HG02885 (cell line): ENCODE results near the gene NSD2.
"Not testable (repeated sequence)": the region's sequence is repeated elsewhere in the genome, so short reads cannot be mapped to it uniquely, and the experiment has no call there.

ENCODE experiments used
- ATAC-seq: cut with Tn5 transposase; IDR thresholded peaks from one replicate; pipeline ENCODE4 v1.9.1; 2021; ENCODE audit warnings: mild to moderate bottlenecking; ENCODE audit not compliant: unreplicated experiment, poor library complexity

Gene NSD2

DNA sequence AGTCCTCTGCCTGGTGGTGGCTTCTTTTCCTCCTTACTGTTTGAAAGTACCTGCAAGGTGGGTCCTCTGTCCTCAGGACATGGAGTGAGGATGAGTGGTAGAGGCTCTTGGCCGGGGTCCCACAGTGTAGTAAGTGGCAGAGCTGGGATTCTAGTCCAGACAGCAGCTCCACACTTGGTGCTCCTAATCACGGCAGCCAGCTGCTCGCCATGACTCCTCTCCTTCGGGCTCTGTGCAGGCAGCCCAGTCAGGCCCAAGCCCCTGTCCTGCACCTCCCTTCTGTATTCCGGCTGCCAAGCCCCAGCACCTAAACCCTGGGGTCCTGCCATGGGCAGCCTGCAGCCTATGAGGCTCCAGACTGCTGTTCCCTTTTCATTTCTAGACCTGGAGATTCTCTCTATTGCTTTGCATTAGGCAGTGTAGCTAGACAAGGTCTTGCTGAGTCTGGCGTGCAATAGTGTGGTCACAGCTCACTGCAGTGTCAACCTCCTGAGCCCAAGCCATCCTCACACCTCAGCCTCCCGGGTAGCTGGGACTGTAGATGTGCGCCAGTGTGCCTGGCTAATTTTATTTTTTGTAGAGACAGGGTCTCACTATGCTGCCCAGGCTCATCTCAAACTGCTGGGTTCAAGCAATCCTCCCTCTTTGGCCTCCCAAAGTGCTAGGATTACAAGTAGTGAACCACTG is 24.9 kb downstream of the NSD2 start:
- no peak for ATAC-seq

DNA sequence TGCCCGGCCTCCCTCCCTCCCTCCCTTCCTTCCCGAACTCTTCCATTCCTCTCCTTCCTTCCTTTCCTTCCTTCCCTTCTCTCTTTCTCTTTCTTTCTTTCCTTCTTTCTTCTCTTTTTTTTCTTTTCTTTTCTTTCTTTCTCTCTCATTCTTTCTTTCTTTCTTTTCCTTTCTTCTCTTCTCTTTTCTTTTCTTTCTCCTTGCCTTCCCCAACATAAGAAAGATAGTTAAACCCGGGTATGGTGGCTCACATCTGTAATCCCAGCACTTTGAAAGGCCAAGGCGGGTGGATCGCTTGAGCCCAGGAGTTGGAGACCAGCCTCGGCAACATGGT is 25.4 kb downstream of the NSD2 start:
- no peak for ATAC-seq

DNA sequence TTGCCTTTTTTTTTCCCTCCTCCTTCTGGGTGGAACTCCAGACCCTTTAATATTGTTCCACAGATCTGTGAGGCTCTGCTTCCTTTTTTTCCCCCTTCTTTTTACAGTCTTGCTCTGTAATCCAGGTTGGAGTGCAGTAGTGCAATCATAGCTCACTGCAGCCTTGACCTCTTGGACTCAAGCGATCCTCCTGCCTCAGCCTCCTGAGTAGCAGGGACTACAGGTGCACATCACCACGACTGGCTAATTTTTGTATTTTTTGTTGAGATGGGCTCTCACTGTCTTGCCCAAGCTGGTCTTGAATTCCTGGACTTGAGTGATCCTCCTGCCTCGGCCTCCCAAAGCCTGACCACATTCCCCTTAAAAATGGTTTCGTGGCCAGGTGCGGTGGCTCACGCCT is 26.8 kb downstream of the NSD2 start:
- no peak for ATAC-seq

DNA sequence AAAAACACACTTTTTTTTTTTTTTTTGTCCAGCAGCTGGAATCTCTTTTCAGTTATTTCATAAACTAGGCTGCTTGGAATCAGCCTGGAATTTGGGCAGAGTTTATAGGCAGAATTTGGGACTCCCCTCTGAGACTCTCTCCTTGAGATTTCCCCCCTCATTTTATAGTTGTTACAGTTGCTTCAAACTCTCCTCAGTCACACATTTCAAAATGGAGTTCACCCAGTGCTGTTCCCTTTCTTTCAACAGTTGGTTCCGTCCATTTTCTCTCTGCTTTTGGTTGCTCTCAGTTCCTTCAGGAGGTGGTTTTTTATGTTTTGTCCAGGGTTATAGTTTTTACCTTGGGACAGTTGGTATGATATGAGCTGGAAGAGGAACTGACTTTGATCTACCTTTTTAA is 27.5 kb downstream of the NSD2 start:
- no peak for ATAC-seq

DNA sequence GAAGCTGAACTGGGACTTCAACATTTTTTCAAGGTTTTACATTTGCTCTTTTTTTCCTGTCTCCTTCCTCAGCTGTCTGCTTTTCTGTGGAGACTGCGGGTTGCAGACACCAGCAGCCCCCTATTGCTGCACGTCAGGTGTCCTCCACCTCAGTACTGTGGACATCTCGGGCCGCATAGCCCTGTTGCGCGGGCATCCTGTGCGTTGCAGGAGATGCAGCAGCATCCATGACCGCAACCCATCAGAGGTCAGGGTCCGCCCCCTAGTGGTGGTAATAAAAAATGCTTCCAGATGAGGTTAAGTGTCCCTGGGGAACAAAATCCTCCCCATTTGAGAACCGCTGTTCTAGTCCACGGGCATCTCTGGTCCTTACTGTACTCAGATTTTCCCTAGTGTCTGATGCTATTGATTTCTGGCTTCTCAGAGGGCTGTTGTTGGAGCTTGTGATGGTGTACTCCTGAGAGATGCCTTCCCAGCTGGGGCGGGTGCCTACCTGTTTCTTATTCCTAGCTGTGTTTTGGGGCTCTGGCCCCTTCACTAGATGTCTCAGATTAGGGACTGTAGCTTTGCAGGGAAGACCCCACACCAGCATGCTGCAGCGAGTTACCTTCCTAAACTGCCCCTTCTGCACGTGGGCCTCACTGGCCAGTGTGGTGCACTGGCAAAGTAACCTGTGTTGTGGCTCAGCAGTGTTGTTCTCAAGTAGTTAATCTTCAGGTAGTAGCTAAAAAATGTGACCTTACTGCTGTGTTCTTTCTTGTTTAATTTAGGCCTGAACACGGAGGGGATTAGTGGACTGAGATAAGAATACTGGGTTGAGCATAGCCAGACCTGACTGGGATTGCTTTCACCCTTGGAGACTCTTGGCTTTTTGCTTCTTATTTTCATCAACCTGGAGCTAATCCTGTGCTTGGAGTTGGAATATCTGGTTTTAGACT is 28.2 kb downstream of the NSD2 start:
- ATAC-seq: peak; percentile 86

DNA sequence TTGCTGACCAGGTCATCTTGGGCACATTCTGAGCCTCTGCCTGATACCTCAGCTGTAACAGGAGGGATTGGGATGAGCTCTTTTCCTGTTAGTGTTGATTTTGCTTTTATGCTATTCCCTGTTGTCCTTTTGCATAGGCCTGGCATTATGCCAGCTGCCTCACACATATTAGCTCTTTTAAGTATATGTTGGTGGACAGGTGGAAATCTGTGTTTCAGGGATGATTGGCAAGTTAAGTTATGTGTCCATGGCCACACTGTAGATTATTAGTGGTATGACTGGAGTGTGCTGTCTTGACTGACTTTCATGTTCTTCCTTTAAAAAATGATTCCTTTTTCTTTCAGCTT is 28.9 kb downstream of the NSD2 start:
- ATAC-seq: no peak

DNA sequence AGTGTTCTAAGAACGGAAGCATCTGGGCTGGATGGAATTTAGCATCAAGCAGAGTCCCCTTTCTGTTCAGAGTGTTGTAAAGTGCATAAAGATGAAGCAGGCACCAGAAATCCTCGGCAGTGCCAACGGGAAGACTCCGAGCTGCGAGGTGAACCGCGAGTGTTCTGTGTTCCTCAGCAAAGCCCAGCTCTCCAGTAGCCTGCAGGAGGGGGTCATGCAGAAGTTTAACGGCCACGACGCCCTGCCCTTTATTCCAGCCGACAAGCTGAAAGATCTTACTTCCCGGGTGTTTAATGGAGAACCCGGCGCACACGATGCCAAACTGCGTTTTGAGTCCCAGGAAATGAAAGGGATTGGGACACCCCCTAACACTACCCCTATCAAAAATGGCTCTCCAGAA is 29.4 kb downstream of the NSD2 start:
- ATAC-seq: no peak

DNA sequence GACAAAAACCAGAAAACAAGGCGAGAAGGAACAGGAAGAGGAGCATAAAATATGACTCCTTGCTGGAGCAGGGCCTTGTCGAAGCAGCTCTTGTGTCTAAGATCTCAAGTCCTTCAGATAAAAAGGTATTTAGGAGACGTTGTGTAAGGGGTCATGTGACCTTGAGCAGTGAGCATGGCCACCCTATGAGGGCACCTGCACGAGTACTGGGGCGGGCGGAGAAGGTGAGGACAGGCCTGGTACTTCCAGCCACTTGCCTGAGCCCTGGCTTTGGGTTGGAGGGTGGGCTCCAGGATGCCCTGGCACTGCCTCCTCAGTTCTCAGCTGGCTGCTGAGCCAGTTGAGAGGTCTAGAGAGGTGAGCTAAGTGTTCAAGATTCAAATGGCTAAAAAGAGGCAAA is 29.9 kb downstream of the NSD2 start:
- ATAC-seq: no peak

DNA sequence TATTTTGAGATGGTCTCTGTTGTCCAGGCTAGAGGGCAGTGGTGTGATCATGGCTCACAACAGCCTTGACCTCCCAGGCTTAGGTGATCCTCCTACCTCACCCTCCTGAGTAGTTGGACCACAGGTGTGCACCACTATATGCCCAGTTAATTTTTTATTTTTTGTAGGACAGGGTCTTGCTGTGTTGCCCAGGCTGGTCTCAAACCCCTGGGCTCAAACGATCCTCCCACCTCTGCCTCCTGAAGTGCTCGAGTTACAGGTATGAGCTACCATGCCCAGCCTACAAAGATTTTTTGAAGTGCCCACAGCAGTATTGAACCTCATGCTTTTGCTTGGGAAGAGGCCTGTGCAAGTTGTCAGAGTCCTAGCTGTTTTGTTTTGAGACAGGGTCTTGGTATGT is 31.1 kb downstream of the NSD2 start:
- no peak for ATAC-seq

DNA sequence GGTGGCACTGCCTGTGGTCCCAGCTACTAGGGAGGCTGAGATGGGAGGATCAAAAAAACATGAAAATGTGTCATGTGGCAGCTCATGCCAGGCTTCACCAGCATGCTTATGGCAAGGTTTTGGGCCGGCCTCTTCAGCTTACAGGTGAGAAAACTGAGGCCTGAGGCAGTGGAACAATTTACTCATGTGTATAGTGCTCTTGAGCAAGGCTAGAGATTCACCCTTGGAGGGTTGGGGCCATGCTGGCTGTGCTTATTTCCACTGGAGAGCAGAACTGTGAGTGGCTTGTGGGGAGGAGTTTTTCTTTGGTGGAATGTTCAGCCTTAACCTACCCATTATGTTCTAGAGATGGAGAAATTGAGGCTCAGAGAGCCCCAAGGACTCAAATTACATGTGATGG is 31.8 kb downstream of the NSD2 start:
- ATAC-seq: no peak

DNA sequence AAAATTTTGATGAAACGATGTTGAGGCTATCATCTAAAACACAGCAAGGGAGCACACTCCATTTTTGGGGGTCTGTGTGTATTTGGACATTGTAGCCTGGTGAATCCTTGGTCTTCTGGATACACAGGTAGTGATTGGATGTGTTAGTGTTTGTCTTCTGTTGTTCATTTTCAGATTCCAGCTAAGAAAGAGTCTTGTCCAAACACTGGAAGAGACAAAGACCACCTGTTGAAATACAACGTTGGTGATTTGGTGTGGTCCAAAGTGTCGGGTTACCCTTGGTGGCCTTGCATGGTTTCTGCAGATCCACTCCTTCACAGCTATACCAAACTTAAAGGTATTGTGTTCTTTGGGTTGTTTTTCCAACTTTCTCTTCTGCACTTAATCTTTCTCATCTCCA is 32.8 kb downstream of the NSD2 start:
- ATAC-seq: no peak

DNA sequence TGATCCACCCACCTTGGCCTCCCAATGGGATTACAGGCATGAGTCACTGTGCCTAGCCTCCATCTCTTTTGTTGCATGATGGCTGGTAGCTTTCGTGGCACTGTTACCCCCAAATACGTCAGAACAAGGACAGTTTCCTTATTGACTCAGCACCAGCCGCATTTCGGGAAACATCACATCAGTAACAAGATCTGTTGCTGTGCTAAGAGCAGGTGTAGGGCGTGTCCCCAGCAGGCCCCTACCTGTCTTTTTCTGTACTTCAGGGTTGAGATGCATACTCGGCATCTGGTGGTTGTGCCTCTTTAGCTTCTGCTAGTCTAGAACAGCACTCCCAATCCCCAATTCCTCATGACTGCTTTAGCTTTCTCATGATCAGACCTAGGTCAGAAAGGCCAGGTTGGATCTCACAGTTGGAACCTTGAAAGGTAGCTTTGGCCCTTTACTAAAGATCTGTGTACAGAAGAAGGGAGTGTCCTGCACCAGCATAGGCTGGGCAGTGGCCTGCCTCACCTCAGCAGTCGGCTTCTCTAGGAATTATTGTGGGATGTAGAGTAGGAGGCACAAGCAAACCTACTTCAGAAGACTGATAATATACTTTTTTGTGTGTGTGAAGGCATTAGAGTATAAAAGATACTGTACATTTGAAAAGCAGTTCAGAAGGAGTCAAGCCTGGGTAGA is 36.8 kb downstream of the NSD2 start:
- no peak for ATAC-seq

DNA sequence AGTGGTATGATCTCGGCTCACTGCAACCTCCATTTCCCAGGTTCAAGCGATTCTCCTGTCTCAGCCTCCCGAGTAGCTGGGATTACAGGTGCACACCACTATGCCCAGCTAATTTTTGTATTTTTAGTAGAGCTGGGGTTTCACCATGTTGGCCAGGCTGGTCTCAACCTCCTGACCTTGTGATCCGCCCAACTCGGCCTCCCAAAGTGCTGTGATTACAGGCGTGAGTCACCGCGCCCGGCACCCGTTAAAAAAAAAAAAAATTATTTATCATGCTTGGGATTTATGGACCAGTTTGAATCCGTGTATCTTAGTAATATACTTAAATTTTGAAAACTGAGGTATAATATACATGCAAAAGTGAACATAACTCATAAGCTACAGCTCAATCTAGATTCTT is 38.5 kb downstream of the NSD2 start:
- ATAC-seq: not testable (repeated sequence)

DNA sequence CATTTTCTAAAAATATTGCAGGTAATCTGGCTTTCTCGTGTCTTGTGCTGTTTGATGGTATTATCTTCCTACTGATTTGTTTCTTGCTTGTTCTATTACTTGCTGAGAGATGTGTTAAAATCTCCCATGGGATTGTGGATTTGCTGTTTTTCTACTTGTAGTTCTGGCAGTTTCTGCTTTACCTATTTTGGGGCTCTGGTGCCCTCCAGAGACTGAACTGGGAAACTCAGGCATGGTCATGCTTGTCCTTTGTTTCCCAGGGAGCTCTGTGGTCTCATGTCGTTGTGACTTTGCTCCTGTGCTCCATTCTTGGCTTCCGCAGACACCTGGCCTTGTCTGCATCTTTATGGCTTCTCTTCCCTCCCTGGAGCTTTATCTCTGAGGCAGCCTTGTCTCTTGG is 39.5 kb downstream of the NSD2 start:
- ATAC-seq: no peak

DNA sequence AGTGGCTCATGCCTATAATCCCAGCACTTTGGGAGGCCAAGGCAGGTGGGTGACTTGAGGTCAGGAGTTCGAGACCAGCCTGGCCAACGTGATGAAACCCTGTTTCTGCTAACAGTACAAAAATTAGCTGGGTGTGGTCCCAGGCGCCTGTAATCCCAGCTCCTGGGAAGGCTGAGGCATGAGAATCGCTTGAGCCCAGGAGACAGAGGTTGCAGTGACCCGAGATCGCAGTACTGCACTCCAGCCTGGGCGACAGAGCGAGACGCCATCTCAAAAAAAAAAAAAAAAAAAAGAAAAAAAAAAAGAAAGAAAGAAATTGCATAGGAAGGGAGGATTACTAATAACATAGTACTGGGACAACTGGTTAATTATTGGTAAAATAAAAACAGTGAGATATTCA is 40.1 kb downstream of the NSD2 start:
- ATAC-seq: not testable (repeated sequence)

DNA sequence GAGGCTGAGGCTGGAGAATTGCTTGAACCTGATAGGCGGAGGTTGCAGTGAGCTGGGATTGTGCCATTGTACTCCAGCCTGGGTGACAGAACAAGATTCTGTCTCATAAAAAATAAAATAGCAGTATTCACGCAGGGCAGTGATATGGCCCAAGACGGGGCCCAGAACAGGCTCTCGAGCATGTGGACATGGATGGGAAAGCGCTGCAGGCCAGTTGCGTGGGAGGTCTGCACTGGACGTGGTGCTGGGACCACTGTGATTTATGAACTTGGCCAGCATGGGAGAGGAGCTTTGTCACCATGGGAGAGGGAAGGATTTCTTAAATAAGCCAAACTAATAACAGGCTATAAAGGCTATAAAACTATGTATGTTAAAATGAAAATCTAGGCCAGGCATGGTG is 51.6 kb downstream of the NSD2 start:
- ATAC-seq: no peak

DNA sequence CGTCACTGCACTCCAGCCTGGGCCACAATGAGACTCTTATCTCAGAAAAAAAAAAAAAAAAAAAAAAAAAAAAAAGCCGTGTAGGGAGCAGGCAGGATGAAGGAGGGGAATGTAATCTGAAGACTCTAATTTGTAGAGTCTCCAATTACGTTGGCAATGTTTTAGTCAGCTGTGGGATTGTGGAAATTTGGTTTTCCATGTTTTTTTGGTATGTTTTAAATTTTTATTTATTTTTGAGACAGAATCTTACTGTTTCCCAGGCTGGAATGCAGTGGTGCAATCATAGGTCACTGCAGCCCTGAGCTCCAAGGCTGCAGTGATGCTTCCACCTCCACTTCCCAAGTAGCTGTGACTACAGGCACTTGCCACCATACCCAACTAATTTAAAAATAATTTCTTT is 56.5 kb downstream of the NSD2 start:
- ATAC-seq: no peak

DNA sequence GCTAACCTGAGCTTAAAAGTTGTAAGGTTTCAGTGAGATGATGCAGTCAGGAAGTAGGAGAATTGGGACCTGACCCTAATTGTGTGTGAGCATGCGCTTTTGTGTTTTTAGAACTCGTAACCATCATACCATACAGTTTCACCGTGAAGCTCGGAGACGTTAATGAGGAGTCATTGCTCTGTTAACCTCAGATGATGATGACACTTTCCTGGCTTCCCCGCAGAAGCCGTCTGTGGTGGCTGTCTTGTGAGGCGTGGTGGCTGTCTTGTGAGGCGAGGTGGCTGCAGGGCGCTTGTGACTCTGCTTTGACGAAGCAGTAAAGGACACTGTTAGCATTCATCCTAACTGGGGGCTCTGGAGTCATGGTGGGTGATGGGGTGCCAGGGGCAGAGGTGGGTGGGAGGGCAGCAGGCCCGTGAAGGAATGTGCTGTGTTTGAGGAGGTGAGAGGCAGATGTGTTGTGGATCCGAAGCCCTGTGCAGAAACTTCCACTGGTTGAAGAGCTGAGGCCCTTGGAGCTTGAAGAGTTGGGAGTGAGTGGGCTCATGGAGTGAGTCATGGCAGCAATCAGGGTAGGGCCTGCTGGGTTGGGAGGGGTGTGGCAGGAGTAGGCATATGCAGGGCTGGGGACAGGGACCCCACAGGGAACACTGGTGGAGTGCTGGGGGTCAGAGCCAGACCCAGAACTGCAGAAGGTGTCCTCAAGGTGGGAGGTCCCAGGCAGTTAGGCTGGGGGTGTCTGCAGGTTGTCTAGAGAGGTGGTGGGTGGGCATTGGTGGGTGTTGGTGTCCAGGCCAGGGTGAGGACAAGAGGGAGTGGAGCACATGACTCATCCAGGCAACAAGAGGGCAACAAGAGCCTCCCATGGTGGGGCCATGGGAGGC is 57.4 kb downstream of the NSD2 start:
- ATAC-seq: no peak

DNA sequence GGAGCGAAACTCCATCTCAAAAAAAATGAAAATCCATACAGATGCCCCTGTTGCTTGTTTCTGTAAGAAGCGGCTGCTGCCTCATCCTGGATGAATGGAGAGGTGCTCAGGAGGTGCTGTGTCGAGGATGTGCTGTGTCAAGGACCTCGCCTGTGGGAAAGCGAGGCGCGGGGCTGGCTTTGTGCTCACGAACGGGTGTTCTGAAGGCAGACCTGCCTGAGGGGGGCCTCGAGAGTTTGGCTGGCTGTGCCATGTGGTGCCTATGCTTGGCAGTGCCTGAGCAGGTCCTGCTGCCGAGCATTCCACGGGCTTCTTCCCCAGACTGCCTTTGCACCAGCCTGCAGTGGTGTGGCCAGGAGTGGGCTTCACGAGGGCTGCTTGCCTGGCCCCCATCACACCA is 61.5 kb downstream of the NSD2 start:
- ATAC-seq: no peak

DNA sequence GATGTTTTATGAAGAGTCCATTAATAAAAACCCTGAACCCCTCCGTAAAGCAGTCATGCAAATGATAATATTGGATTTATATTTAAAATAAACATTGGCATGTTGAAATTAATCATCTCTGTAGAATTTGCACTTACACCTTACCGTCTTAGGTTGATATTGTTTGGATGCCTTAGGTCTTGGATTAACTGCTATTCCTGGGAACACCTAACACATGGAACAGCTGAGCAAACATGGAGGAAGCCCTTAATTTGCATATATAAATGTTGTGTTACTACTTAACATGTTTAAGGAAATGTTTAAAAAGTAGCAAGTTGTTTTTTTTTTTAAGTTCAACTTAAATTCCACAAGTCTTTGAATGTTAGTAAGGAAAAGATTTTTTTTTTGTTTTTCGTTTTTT is 62.5 kb downstream of the NSD2 start:
- ATAC-seq: no peak

DNA sequence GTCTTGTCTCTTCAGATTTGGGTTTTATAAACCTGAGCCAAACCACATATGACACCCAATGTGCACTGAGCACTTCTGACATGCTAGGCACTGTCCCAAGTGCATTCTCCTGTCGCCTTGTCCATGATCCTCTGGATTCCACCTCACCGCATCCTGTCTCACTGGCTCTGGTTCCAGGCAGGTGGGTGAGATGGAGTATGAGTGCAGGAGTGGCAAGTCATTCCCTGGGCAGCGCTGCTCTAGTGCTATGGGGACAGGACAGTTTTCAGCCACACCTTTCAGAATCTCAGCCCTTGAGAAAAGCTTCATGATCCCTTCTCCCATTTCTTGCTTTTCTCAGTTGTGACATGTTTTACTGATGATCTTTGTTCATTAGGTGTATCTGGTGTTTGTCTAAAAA is 66.4 kb downstream of the NSD2 start:
- ATAC-seq: no peak
